Measurements from ENCODE around the gene SYT9. TPM values are rescaled to one million over a fixed set of nuclear protein-coding genes. Genes with fewer than 3 reads are reported as not detected.

The SYT9 gene
- polyA plus RNA-seq, 1 donor = 0.93 TPM

DNA sequence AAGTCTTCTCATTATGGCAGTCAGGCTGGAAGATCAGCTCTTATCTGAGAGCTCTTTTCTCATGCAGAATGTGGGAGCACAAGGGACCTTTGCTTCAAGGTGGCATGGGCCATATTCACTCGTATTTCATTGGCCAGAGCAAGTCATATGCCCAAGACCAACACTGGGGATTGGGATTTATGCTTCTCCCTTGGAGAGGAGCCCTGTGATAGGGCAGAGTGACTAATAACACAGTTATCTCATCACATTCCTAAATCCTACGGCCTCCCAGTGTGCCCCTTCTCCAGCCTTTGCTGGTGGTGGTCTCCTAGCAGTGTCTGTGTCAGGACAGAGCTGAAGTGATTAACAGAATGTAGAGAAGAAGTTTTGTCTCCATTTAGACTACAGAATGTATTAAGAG, 48.6 kb downstream of the SYT9 start:
- no CpG with 5 or more reads among the region's 2 CpGs for WGBS (ENCODE audit: insufficient coverage, low lambda C conversion rate)

DNA sequence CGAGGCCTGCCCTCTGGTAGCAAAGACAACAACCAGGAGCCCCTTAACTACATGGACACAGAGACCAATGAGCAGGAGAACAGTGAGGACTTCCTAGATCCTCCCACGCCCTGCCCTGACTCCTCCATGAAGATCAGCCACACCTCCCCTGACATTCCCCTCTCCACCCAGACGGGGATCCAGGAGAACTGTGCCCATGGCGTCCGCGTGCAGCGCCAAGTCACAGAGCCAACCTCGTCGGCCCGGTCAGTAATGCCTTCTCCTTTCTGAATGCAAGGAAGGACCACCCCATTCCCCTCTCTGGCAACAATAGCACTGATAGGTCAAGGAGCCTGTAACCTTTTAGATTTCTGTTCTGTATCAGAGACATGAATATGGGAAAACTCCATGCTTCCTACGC, 51.4 kb downstream of the SYT9 start:
- Histone ChIP-seq H3K27me3 (ENCODE audit: control insufficient read depth, insufficient read depth, low read length) (no peaks in the 10 kb centered on the region), H3K4me3 (ENCODE audit: low read length) (no peak overlapping the region), H3K4me1 (ENCODE audit: control insufficient read depth, insufficient read depth, low read length) (no peaks in the 10 kb centered on the region), H3K9me3 (ENCODE audit: control insufficient read depth, low read depth, low read length) (no peaks in the 10 kb centered on the region), H3K36me3 (ENCODE audit: control insufficient read depth, insufficient read depth, low read length) (no peaks in the 10 kb centered on the region), H3K27ac (ENCODE audit: low read length) (no peak overlapping the region)
- no CpG with 5 or more reads among the region's 11 CpGs for WGBS (ENCODE audit: insufficient coverage, low lambda C conversion rate)
- no peak for DNase-seq

More for the DNA sequence above, 48.6 kb downstream of the SYT9 start:
- H3K27ac ChIP-seq (ENCODE audit: low read length) = no peak overlapping the region
- DNase-seq = no peak
- H3K9me3 ChIP-seq (ENCODE audit: control insufficient read depth, low read depth, low read length) = no peaks in the 10 kb centered on the region
- no peak overlapping the region for H3K4me3 ChIP-seq (ENCODE audit: low read length)
- H3K4me1 ChIP-seq (ENCODE audit: control insufficient read depth, insufficient read depth, low read length) = no peaks in the 10 kb centered on the region
- no peaks in the 10 kb centered on the region for H3K36me3 ChIP-seq (ENCODE audit: control insufficient read depth, insufficient read depth, low read length)
- H3K27me3 ChIP-seq (ENCODE audit: control insufficient read depth, insufficient read depth, low read length) = no peaks in the 10 kb centered on the region

- no peak for DNase-seq
- Histone ChIP-seq H3K4me3 (ENCODE audit: low read length) (no peak overlapping the region), H3K4me1 (ENCODE audit: control insufficient read depth, insufficient read depth, low read length) (no peaks in the 10 kb centered on the region), H3K9me3 (ENCODE audit: control insufficient read depth, low read depth, low read length) (no peaks in the 10 kb centered on the region), H3K27me3 (ENCODE audit: control insufficient read depth, insufficient read depth, low read length) (no peaks in the 10 kb centered on the region), H3K36me3 (ENCODE audit: control insufficient read depth, insufficient read depth, low read length) (no peaks in the 10 kb centered on the region), H3K27ac (ENCODE audit: low read length) (no peak overlapping the region)
- WGBS (ENCODE audit: insufficient coverage, low lambda C conversion rate) = no CpG with 5 or more reads among the region's 2 CpGs
Measured at GRCh38 chr11:7306900-7307299, 55.2 kb downstream of the SYT9 start.

GRCh38 chr11:7307836-7308235, 56.1 kb downstream of the SYT9 start:
- WGBS (ENCODE audit: insufficient coverage, low lambda C conversion rate) = no CpG with 5 or more reads among the region's 2 CpGs
- no peaks in the 10 kb centered on the region for H3K27me3 ChIP-seq (ENCODE audit: control insufficient read depth, insufficient read depth, low read length)
- H3K4me1 ChIP-seq (ENCODE audit: control insufficient read depth, insufficient read depth, low read length) = no peaks in the 10 kb centered on the region
- no peak for DNase-seq
- H3K27ac ChIP-seq (ENCODE audit: low read length) = no peak overlapping the region
- H3K4me3 ChIP-seq (ENCODE audit: low read length) = no peak overlapping the region
- H3K36me3 ChIP-seq (ENCODE audit: control insufficient read depth, insufficient read depth, low read length) = no peaks in the 10 kb centered on the region
- H3K9me3 ChIP-seq (ENCODE audit: control insufficient read depth, low read depth, low read length) = no peaks in the 10 kb centered on the region

DNA sequence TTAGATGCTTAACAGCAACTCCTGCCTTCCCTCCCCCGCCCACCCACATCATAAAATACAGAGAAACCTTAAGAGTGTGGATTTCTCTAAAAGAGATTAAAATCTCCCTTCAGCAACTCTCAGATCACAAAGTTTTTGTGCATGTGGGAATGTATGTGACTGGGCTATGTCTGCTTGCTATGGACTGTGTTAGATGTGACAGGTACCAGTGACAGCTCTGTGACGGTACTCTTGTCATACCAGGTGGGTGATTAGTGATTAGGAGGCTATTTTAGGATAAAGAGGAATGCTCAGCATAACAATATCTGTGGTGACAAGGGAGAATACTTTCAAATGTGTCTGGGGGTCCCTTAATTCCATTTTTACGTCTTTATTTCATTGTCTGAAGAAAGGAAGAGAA, 60.2 kb downstream of the SYT9 start:
- DNase-seq = no peak
- Histone ChIP-seq H3K27me3 (ENCODE audit: control insufficient read depth, insufficient read depth, low read length) (no peaks in the 10 kb centered on the region), H3K9me3 (ENCODE audit: control insufficient read depth, low read depth, low read length) (no peaks in the 10 kb centered on the region), H3K27ac (ENCODE audit: low read length) (no peak overlapping the region), H3K36me3 (ENCODE audit: control insufficient read depth, insufficient read depth, low read length) (no peaks in the 10 kb centered on the region), H3K4me3 (ENCODE audit: low read length) (no peak overlapping the region), H3K4me1 (ENCODE audit: control insufficient read depth, insufficient read depth, low read length) (no peaks in the 10 kb centered on the region)
- no CpG with 5 or more reads among the region's 3 CpGs for WGBS (ENCODE audit: insufficient coverage, low lambda C conversion rate)

- H3K27ac ChIP-seq (ENCODE audit: low read length) = no peak overlapping the region
- no peak for DNase-seq
- H3K27me3 ChIP-seq (ENCODE audit: control insufficient read depth, insufficient read depth, low read length) = no peaks in the 10 kb centered on the region
- no peaks in the 10 kb centered on the region for H3K4me1 ChIP-seq (ENCODE audit: control insufficient read depth, insufficient read depth, low read length)
- H3K36me3 ChIP-seq (ENCODE audit: control insufficient read depth, insufficient read depth, low read length) = no peaks in the 10 kb centered on the region
- no CpG with 5 or more reads among the region's 4 CpGs for WGBS (ENCODE audit: insufficient coverage, low lambda C conversion rate)
- no peaks in the 10 kb centered on the region for H3K9me3 ChIP-seq (ENCODE audit: control insufficient read depth, low read depth, low read length)
- H3K4me3 ChIP-seq (ENCODE audit: low read length) = no peak overlapping the region
Measured at GRCh38 chr11:7314811-7315604, 63.3 kb downstream of the SYT9 start.

- H3K27ac ChIP-seq (ENCODE audit: low read length) = no peak overlapping the region
- no peaks in the 10 kb centered on the region for H3K4me1 ChIP-seq (ENCODE audit: control insufficient read depth, insufficient read depth, low read length)
- no CpG with 5 or more reads among the region's 2 CpGs for WGBS (ENCODE audit: insufficient coverage, low lambda C conversion rate)
- H3K27me3 ChIP-seq (ENCODE audit: control insufficient read depth, insufficient read depth, low read length) = no peaks in the 10 kb centered on the region
- H3K9me3 ChIP-seq (ENCODE audit: control insufficient read depth, low read depth, low read length) = no peaks in the 10 kb centered on the region
- H3K36me3 ChIP-seq (ENCODE audit: control insufficient read depth, insufficient read depth, low read length) = no peaks in the 10 kb centered on the region
- no peak for DNase-seq
- H3K4me3 ChIP-seq (ENCODE audit: low read length) = no peak overlapping the region
Measured at GRCh38 chr11:7319501-7319900, 67.8 kb downstream of the SYT9 start.

DNA sequence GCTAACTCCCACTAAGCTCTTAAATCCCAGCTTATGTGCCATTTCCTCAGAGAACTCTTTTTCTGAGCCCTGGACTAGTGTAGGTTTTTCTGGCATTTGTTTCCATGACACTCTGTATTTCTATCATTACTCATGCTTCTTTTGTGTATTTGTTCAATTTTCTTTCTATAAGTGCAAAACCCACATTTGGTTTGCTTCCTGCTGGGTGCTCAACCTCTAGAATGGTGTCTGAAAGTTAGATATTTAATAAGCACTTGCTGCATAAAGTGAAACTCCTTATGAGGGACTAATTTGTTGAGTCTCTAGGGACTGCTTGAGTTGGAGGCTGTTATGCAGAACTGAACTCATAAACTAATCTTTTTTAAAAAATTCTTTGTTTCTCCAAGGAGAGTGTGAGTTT, 68.6 kb downstream of the SYT9 start:
- H3K27ac ChIP-seq (ENCODE audit: low read length) = no peak overlapping the region
- H3K4me3 ChIP-seq (ENCODE audit: low read length) = no peak overlapping the region
- no peaks in the 10 kb centered on the region for H3K4me1 ChIP-seq (ENCODE audit: control insufficient read depth, insufficient read depth, low read length)
- no peaks in the 10 kb centered on the region for H3K27me3 ChIP-seq (ENCODE audit: control insufficient read depth, insufficient read depth, low read length)
- no peaks in the 10 kb centered on the region for H3K9me3 ChIP-seq (ENCODE audit: control insufficient read depth, low read depth, low read length)
- no peaks in the 10 kb centered on the region for H3K36me3 ChIP-seq (ENCODE audit: control insufficient read depth, insufficient read depth, low read length)
- DNase-seq = no peak

GRCh38 chr11:7321473-7322450, 70.1 kb downstream of the SYT9 start:
- Histone ChIP-seq H3K27me3 (ENCODE audit: control insufficient read depth, insufficient read depth, low read length) (no peaks in the 10 kb centered on the region), H3K4me3 (ENCODE audit: low read length) (no peak overlapping the region), H3K9me3 (ENCODE audit: control insufficient read depth, low read depth, low read length) (no peaks in the 10 kb centered on the region), H3K4me1 (ENCODE audit: control insufficient read depth, insufficient read depth, low read length) (no peaks in the 10 kb centered on the region), H3K27ac (ENCODE audit: low read length) (no peak overlapping the region), H3K36me3 (ENCODE audit: control insufficient read depth, insufficient read depth, low read length) (no peaks in the 10 kb centered on the region)
- no CpG with 5 or more reads among the region's 7 CpGs for WGBS (ENCODE audit: insufficient coverage, low lambda C conversion rate)
- DNase-seq = no peak

- DNase-seq = no peak
- H3K4me3 ChIP-seq (ENCODE audit: low read length) = no peak overlapping the region
- WGBS (ENCODE audit: insufficient coverage, low lambda C conversion rate) = no CpG with 5 or more reads among the region's 1 CpG
- H3K36me3 ChIP-seq (ENCODE audit: control insufficient read depth, insufficient read depth, low read length) = no peaks in the 10 kb centered on the region
- H3K27ac ChIP-seq (ENCODE audit: low read length) = no peak overlapping the region
- H3K27me3 ChIP-seq (ENCODE audit: control insufficient read depth, insufficient read depth, low read length) = no peaks in the 10 kb centered on the region
- no peaks in the 10 kb centered on the region for H3K4me1 ChIP-seq (ENCODE audit: control insufficient read depth, insufficient read depth, low read length)
- H3K9me3 ChIP-seq (ENCODE audit: control insufficient read depth, low read depth, low read length) = no peaks in the 10 kb centered on the region
Measured at GRCh38 chr11:7332451-7332850, 80.7 kb downstream of the SYT9 start.
